Lower lobe of right lung (tissue), 2 donors: ENCODE results near the gene REEP6. TPM values are rescaled to one million over a fixed set of nuclear protein-coding genes. Genes with fewer than 3 reads are reported as not detected.
"Not testable (repeated sequence)": the region's sequence is repeated elsewhere in the genome, so short reads cannot be mapped to it uniquely, and the experiment has no call there.

Experiments used
- ATAC-seq, 2 donors: fragments of 200-7000 bp; cut with Tn5 transposase; one replicate each; pipeline ENCODE4 v1.9.1; 2020 to 2022; ENCODE audit warnings: mild to moderate bottlenecking in 2 of 2, moderate library complexity in 2 of 2
- DNase-seq: peaks from one replicate; pipeline ENCODE4 v3.0.0-alpha.2; 2020
- H3K27ac ChIP-seq: fragments of 200-600 bp; one replicate; pipeline ENCODE4 v1.8.0; 2022
- H3K27me3 ChIP-seq: fragments of 200-600 bp; one replicate; pipeline ENCODE4 v1.8.0; 2022; ENCODE audit warnings: low read depth
- H3K36me3 ChIP-seq: fragments of 200-600 bp; one replicate; pipeline ENCODE4 v1.8.0; 2022; ENCODE audit warnings: mild to moderate bottlenecking
- H3K4me1 ChIP-seq: fragments of 200-600 bp; one replicate; pipeline ENCODE4 v1.8.0; 2022
- H3K4me3 ChIP-seq: fragments of 200-600 bp; one replicate; pipeline ENCODE4 v1.8.0; 2022; ENCODE audit warnings: mild to moderate bottlenecking
- H3K9me3 ChIP-seq: fragments of 200-600 bp; one replicate; pipeline ENCODE4 v1.8.0; 2022
- intact Hi-C: fragments of 100-400 bp; cut with DNase I; formaldehyde crosslinking; loops from one replicate; pipeline ENCODE4 v1.11.0; 2022
- total RNA-seq: library from RNA; stranded (reverse); fragmentation: NEBNext Ultra II Directional; extraction: Animal tissue kit (Norgen Biotek cat#: 25700); gene quantifications from one replicate; pipeline ENCODE4 v1.2.1, GENCODE V29; 2021
- TF ChIP-seq, protein P1 (sequence below): fragments of 200-600 bp; IDR thresholded peaks from one replicate; pipeline ENCODE4 v1.8.0; 2022; ENCODE audit warnings: antibody characterized with exemption, mild to moderate bottlenecking
- donor health status: DM: no; HTN: yes; CAD: no; lungs with severe emphysema.

REEP6 gene
- total RNA-seq, 1 donor from 2014 or later, result 2.5 TPM

DNA sequence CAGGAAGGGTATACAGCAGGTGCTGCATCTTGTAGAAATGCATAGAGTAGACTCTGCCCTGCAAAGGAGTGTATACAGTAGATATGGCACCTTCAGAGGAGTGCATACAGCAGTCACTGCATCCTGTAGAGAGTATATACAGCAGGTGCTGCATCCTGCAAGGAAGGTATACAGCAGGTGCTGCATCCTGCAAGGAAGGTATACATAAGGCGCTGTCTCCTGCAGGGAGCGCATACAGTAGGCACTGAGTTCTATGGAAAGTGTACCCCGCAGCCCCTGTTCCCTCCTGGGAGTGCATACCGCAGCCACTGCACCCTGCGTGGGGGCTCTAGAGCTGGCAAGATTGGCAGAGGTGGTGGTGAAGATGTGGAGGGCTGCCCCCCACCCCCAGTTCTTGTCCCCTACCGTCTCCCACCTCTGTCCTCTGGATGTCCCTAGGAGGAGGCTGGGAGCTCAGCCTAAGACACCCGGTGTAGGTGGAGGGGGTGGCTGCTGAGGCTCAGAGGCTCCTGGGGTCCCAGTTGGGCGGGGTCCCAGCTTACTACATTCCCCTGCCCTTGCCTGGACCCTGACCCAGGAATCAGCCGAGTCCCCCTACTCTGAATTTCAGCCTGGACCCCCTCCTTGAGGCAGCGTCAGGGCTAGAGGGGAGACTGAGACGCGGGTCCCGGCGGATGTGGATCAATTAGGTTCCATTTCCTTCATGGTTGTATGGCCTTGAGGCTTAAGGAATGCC lies 24.2 kb downstream of the REEP6 start:
- Histone ChIP-seq H3K27me3 (peaks cover 58% of the 10 kb centered on the region), H3K27ac (no peak overlapping the region), H3K4me3 (no peak overlapping the region), H3K4me1 (peaks cover 7% of the 10 kb centered on the region), H3K9me3 (no peaks in the 10 kb centered on the region), H3K36me3 (no peaks in the 10 kb centered on the region)
- intact Hi-C loops, result no loop called here
- no peak for ATAC-seq
- DNase-seq, result no peak
- TF ChIP-seq, protein P1, sequence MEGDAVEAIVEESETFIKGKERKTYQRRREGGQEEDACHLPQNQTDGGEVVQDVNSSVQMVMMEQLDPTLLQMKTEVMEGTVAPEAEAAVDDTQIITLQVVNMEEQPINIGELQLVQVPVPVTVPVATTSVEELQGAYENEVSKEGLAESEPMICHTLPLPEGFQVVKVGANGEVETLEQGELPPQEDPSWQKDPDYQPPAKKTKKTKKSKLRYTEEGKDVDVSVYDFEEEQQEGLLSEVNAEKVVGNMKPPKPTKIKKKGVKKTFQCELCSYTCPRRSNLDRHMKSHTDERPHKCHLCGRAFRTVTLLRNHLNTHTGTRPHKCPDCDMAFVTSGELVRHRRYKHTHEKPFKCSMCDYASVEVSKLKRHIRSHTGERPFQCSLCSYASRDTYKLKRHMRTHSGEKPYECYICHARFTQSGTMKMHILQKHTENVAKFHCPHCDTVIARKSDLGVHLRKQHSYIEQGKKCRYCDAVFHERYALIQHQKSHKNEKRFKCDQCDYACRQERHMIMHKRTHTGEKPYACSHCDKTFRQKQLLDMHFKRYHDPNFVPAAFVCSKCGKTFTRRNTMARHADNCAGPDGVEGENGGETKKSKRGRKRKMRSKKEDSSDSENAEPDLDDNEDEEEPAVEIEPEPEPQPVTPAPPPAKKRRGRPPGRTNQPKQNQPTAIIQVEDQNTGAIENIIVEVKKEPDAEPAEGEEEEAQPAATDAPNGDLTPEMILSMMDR, result no peak

DNA sequence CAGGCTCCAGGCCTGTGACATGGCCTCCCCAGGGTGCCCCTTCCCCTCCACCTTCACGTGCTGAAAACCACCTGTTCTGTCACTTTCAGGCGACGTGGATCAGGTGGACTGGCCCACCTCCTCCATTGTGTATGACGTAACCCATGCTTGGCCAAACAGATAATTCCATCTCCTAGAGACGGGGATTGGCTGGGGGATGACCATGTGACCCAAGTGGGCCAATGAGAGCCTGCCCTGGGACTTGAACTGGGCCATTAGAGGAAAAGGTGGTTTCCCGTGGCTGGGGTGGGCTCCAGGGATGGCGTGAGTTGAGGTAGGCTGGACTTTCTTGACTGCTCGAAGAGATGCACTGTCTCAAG lies 25.4 kb downstream of the REEP6 start:
- Histone ChIP-seq H3K27me3 (peaks cover 49% of the 10 kb centered on the region), H3K4me3 (no peak overlapping the region), H3K27ac (no peak overlapping the region), H3K9me3 (no peaks in the 10 kb centered on the region), H3K4me1 (peaks cover 7% of the 10 kb centered on the region), H3K36me3 (no peaks in the 10 kb centered on the region)
- TF ChIP-seq, protein P1, result no peak
- intact Hi-C loops, result no loop called here
- DNase-seq (no peak), ATAC-seq (no peak)

DNA sequence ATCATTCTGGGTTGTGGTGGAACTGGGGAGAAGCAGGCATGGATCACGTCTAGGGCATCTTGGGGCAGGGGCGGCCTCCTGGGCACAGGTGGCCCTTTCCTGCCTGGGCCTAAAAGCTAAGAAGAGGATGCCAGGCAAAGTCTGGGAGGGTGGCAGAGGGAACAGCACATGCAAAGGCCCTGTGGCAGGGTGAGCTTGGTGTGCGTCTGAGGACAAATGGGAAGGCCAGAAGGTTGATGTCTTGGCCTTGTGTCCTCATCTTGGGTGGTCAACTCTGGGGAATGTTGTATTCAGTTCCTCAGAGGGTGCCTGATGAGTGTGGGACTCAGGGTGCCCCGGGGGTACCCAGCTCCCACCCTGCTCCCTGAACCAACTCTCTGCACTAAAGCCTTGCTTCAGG lies 27.5 kb downstream of the REEP6 start:
- DNase-seq (no peak), ATAC-seq (no peak)
- intact Hi-C loops, result no loop called here
- TF ChIP-seq, protein P1, result no peak
- no peaks in the 10 kb centered on the region for H3K36me3 ChIP-seq
- H3K27ac ChIP-seq, result no peak overlapping the region
- no peak overlapping the region for H3K4me3 ChIP-seq
- H3K27me3 ChIP-seq, result peaks cover 43% of the 10 kb centered on the region
- H3K9me3 ChIP-seq, result no peaks in the 10 kb centered on the region
- H3K4me1 ChIP-seq, result peaks cover 4% of the 10 kb centered on the region

DNA sequence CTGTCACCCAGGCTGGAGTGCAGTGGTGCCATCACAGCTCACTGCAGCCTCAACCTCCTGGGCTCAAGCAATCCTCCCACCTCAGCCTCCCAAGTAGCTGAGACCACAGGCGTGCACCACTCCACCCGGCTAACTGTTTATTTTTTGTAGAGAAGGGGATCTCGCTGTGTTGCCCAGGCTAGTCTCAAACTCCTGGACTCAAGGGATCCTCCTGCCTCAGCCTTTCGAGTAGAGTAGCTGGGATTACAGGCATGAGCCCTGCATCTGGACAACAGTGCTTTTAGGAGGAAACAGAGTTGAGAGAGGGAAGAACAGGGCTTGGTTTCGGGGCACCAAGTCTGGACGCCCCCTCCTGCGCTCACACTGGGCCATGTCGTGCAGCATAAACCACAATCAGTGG lies 28.8 kb downstream of the REEP6 start:
- H3K27me3 ChIP-seq, result peaks cover 43% of the 10 kb centered on the region
- H3K4me1 ChIP-seq, ATAC-seq, H3K27ac ChIP-seq, intact Hi-C loops, H3K36me3 ChIP-seq, DNase-seq, H3K4me3 ChIP-seq, H3K9me3 ChIP-seq: not testable (repeated sequence)

DNA sequence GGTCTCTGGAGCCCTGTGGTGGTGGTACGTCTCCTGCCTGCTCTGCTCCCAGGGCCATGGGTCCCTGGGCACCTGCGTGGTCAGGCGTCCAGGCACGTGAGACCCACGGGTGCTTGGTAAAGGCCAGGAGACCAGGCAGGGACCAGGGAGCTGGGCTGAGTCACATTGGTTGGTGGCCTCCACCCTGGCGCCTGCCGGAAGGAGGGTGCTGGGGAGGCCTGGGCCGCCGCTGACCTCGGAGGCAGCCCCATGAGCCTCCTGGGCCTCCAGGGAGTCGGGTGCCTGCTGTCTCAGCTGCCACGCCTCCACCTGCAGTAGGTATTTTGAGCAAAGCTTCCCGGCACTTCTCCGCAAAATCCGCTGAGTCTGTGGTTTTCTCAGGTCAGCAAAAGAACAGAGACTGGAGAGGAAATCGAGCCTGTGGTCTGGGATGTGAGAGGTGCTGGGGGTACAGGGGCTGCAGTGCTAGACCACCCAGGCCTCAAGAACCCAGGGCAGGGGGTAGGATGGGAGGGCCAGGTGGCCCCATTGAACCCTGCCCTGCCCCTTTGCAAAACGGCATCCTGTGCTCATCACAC lies 29.3 kb downstream of the REEP6 start:
- Histone ChIP-seq H3K9me3 (no peaks in the 10 kb centered on the region), H3K4me1 (no peaks in the 10 kb centered on the region), H3K36me3 (no peaks in the 10 kb centered on the region), H3K27me3 (peaks cover 43% of the 10 kb centered on the region), H3K4me3 (no peak overlapping the region), H3K27ac (no peak overlapping the region)
- TF ChIP-seq, protein P1, result no peak
- DNase-seq, result no peak
- no peak for ATAC-seq
- intact Hi-C loops, result no loop called here

DNA sequence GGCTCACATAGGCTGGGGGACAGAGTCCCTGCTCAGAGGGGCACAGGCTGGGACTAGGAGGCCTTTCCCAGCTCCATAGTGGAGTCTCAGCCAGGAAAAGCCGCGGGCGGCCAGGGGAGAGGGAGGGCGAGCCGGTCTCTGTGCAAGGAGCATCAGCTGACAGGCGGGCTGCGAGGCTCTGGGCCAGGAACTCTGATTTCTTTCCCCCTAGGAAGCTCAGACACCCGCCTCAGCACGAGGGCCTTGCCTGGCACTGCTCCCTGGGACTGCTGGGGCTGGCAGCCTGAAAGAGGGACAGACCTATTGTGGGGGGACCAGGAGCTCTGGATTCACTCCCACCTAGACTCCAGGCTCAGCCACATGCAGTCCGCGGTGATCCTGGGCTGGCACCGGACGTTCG lies 30.7 kb downstream of the REEP6 start:
- intact Hi-C loops, result no loop called here
- no peak for DNase-seq
- no peak for ATAC-seq

More for the DNA sequence above, 30.7 kb downstream of the REEP6 start:
- H3K27me3 ChIP-seq, result peaks cover 51% of the 10 kb centered on the region
- no peaks in the 10 kb centered on the region for H3K36me3 ChIP-seq
- no peak overlapping the region for H3K4me3 ChIP-seq
- no peaks in the 10 kb centered on the region for H3K4me1 ChIP-seq
- no peaks in the 10 kb centered on the region for H3K9me3 ChIP-seq
- TF ChIP-seq, protein P1, result no peak
- no peak overlapping the region for H3K27ac ChIP-seq
